Activated CD4-positive, alpha-beta T cell treated with anti-CD3 and anti-CD28 coated beads, Interleukin-2, amount 50 U/mL, for 4 hours (primary cell): ENCODE results near the gene MCAM.
A peak's percentile ranks its signal among the peaks of the same experiment; 100 is the strongest.

Experiments used
- DNase-seq, 2 experiments: peaks; one replicate each; pipeline ENCODE4 v3.0.0-alpha.2; 2020

Gene MCAM

GRCh38 chr11:119345685-119346084 is 28.8 kb upstream of the MCAM start:
- no peak for DNase-seq

- DNase-seq, result no peak
Measured at GRCh38 chr11:119344291-119345010, 27.5 kb upstream of the MCAM start.

- DNase-seq, result no peak
Measured at GRCh38 chr11:119343726-119344125, 26.8 kb upstream of the MCAM start.

DNA sequence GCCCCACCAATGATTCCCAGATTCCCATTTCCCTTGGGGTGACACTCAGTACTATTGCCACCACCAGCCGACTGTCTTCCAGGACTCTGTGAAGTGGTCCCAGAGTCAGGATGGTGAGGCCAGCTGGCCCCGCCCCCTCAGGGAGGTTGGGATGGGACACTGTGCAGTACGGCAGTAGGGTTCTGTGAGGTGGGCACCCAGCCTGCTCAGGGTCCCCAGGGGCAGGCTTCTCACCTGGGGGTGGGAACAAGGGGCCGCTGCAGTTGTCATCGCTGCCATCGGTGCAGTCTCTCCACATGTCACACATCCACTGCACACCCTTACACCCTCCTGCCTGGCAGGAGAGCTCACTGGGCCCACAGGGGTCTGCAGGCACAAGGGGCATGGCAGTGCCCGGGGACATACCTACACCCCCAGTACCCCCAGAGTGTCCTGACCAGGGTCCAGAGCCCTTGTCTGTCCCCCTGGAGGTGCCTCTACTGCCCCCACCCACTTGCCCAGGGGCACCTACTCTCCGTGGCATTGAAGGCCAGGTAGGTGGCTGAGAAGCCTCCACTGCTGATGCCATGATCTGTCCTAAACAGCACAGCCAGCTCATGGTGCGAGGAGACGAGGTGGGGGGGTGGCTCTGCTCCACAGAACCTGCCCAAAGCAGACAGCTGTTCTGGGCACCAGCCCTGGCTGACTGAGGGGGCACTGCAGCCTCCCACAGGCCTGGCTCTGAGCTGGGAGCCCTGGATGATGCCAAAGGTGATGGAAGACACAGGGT is 25.6 kb upstream of the MCAM start:
- no peak for DNase-seq

DNA sequence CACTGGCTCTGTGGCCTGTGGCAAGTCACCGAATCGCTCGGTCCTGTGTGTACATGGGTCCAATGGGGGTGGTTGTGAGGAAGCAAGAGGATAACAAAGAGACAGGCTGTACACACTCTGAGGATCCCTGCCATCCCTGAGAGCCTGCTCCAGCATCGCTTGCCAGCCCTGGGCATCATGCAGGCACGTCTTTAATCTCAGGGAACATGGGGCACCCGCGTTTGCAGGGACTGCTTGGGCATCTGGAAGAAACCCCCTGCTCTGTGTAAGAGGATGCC is 25.0 kb upstream of the MCAM start:
- DNase-seq, result no peak

DNA sequence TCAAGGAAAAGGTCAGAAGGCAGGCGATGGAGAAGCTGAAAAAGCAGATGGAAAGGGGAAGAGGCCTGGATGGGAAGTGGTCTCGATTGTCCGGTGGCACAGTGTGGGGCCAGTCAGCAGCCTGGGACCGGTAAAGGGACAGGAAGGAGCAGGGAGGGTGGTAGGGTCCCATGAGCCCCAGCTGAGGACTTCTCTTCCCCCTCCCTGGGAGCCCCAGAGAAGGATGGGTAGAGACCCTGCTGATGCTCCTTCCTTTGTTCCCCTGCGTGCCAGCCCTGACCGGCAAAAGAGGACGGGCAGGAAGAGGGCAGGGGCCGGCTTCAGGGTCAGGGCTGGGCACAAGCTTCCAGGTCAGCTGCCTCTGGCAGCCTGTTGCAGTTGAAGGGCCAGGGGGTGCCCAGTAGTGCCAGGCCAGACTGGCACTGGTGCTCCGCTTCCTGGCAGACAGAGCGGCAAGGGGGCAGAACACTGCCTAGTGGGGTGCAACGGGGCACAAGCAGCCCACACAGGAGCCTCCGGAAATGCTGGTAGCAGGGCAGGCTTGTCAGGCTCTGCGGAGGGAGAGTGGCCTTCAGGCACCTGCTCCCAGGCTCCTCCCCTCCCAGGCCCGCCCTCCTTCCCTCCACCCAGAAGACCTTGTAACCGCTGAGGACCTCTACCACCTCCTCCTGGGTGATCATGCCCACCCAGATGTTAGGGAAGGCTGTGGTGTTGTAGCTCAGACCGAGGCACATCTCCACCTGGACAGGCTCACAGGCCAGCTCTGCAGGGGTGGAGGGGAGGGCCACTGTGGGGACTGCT is 24.5 kb upstream of the MCAM start:
- no peak for DNase-seq

GRCh38 chr11:119340335-119341221 is 23.6 kb upstream of the MCAM start, which contains the start of gene C1QTNF5:
C1QTNF5 (minus strand) TSS chr11:119340883; CDS start chr11:119340397, 486 bp downstream.
- no peak for DNase-seq

GRCh38 chr11:119339589-119340334 is 22.8 kb upstream of the MCAM start:
- DNase-seq, result no peak

- DNase-seq, result no peak
Measured at GRCh38 chr11:119338965-119339588, 22.1 kb upstream of the MCAM start.

DNA sequence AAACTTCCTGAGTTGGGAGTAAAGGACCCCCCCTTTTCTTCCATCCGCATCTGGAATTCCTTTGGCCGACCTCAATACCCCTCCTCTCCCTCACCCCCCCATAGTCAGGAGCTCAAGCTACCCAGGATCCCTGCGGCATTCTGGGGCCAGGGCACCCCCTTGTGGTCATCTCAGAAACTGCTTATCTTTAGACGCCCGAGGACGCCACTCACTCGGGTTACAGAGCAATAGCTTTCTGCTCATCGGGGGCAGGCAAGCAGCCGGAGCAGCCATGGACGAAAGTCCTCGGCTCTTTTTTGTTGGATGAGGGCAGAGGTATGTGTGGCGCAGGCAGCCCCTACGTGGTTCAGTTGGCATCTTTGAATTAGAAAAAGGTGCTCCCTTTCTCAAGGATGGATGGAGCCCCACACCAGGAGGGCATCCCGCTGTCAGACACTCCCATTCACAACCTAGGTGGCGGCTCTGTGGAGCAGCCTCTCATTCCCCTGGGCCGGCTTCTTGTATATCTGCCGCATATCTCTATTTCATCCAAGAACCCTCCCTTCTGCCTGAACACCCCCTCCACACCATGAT is 21.5 kb upstream of the MCAM start:
- peak; percentile 60 to 67 for DNase-seq

GRCh38 chr11:119337581-119338317 is 20.8 kb upstream of the MCAM start:
- DNase-seq, result no peak

DNA sequence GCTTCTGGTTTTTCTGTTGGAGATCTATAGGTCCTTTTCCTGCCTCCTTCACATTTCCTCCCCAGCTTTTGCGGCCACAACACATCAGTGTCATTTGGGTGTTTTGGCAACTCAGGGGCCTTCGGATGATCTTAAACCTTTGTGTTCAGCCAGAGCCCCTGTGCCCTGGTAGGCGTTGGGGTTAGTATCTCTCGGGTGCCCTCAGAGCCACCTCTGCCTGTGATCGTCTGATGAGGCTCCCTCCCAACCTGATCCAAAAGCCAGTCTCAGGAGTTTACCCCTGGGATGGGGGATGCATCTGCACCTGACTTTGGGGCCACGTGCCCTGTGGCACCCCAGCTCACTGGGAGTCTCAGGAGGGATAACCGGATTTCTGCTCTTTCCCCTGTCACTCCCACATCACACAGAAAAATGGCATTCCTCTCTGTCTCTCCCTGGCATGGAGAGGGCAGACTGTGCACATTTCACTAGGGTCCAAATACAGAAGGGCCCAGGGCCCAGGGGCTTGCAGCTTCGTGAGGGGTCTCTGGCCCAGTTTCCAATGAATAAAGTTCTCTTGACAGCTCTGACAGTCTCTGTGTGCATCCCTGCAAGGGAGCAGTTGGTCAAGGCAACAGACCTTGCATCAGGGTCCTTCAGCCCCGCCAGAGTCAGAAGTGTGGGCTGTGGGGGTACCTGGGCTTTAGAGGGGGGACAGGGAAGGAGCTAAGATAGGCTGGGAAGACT is 20.0 kb upstream of the MCAM start:
- no peak for DNase-seq

DNA sequence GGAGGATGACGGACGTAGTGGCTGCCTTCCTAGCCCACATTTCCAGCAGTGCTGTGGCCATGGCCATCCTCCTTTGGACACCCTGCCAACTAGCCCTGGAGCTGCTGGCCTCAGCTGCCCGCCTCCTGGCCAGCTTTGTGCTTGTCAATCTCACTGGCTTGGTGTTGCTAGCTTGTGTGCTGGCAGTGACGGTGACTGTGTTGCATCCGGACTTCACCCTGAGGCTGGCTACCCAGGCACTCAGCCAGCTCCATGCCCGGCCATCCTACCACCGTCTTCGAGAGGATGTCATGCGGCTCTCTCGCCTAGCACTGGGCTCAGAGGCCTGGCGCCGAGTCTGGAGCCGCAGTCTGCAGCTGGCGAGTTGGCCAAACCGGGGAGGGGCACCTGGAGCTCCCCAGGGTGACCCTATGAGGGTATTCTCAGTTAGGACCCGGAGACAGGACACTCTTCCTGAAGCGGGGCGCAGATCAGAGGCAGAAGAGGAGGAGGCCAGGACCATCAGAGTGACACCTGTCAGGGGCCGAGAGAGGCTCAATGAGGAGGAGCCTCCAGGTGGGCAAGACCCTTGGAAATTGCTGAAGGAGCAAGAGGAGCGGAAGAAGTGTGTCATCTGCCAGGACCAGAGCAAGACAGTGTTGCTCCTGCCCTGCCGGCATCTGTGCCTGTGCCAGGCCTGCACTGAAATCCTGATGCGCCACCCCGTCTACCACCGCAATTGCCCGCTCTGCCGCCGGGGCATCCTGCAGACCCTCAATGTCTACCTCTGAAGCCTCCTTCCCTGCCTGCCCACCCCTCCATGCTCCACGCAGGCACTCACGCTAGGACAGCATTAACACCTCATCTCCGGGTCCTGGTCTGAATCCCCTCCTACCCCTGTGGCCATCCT is 19.0 kb upstream of the MCAM start:
- DNase-seq, result no peak

DNA sequence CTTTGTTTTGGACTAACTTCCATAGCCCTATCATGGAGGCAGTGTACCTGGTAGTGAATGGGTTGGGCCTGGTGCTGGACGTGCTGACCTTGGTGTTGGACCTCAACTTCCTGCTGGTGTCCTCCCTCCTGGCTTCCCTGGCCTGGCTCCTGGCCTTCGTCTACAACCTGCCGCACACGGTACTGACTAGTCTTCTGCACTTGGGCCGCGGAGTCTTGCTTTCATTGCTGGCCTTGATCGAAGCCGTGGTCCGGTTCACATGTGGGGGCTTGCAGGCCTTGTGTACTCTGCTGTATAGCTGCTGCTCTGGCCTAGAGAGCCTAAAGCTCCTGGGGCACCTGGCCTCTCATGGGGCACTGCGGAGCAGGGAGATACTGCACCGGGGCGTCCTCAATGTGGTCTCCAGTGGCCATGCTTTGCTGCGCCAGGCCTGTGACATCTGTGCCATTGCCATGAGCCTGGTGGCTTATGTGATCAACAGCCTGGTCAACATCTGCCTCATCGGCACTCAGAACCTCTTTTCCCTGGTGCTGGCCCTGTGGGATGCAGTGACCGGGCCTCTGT is 18.2 kb upstream of the MCAM start:
- no peak for DNase-seq

DNA sequence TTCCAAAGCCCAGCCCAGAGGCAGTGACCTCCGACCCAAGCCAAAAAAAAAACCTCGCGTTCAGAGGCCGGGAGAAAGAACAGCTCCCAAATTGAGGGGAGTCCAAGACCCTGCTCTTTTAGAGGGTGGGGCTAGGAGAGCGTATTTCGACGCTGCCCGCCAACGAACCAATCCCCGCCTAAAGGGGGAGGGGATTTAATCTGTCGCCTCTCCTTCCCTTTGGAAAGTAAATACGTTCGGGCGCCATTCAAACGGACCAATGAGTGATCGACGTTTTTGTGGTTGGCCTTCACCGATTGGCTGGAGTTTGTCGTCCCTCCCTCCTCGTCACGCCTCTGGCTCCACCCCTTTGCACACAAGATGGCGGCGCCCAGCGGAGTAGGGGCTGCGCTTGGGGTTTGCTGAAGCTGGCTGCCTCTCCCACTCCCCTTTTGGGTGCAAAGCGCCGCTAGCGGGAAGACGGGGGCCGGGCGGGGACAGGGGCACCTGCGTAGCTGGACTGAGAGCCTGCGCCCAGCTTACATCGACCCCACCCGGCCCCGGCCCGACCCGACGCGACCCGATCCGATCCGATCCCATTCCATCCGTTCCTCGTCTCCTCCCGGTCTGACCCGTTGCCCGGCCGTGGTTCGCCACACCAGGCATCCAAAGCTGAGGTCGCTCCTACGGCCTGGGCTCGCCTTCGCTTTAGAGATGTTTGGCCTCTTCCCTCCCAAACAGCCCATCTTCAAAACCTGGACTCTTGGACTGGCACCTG is 17.4 kb upstream of the MCAM start, which contains the start of gene RNF26:
Gene RNF26 (plus strand): TSS at position 354 of the 757 bp plus-strand sequence. CDS start 596 bp downstream, outside the sequence.
- peak; percentile 91 to 92 for DNase-seq

DNA sequence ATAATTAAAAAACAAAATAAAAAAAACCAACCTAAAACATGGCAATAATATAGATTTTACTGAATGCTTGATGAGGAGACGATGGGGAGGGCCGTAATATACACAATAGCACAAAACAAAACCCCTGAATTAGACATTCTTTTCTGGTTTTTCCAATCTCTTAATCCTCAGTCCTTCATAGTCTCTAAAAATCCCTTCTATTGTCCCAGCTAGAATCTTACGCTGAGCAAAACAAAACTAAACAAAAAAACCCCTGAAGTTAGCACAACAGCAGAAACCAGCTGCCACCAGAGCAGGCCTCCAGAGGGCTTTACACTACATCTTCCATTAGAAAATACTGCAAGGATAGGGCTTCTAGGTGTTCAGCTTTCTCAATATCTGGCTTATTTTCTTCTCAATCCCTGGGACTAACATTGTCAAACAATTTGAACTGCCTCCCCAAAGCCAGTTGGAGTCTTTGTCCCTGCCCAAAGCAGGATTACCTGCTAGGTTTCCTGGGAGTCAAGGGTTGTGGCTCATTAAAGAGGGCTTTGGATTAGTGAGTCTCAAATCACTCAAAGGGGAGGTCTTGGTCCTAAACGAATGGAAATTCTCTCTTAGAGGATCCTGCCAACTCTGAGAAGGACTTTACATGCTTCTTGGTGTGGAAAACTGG is 15.3 kb upstream of the MCAM start:
- no peak for DNase-seq

DNA sequence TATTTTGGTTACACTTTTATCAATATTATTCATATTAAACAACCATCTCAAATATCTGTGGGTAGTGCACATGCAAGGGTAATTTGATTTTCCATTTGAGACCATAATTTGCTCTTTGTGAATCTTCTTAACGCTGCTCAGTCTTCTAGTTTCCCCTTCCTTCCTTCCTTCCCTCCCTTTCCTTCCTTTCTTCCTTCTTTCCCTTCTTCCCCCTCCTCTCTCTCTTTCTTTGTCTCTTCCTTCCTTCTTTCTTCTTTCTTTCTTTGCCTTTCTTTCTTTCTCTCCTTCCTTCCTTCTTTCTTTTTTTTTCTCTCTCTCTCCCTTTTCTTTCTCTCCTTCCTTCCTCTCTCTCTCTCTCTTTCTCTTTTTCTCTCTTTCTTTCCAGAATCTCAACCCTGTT is 13.3 kb upstream of the MCAM start:
- DNase-seq, result no peak
